Trophoblast cell (in vitro differentiated cells and primary cell): ENCODE measurements around the gene MAP1A. TPM values are rescaled to one million over a fixed set of nuclear protein-coding genes. Genes with fewer than 3 reads are reported as not detected.
A peak's percentile ranks its signal among the peaks of the same experiment; 100 is the strongest.

ENCODE experiments used
- DNase-seq, 2 donors: peaks; one replicate each; pipeline ENCODE4 v3.0.0-alpha.2; 2016
- H2AFZ ChIP-seq: 2 replicates; pipeline ENCODE4 v1.6.1; 2013; ENCODE audit warnings: low read length, moderate library complexity, mild to moderate bottlenecking; ENCODE audit not compliant: insufficient read depth, poor library complexity
- H2AK5ac ChIP-seq: 2 replicates; pipeline ENCODE4 v1.6.1; 2013; ENCODE audit warnings: mild to moderate bottlenecking, low read length
- H2BK120ac ChIP-seq: 2 replicates; pipeline ENCODE4 v1.6.1; 2013; ENCODE audit warnings: low read length, mild to moderate bottlenecking, moderate library complexity; ENCODE audit not compliant: insufficient read depth, poor library complexity
- H2BK12ac ChIP-seq: 2 replicates; pipeline ENCODE4 v1.6.1; 2013; ENCODE audit warnings: mild to moderate bottlenecking, low read length, moderate library complexity
- H2BK5ac ChIP-seq: 2 replicates; pipeline ENCODE4 v1.6.1; 2013; ENCODE audit warnings: low read length, low read depth, moderate library complexity, mild to moderate bottlenecking; ENCODE audit not compliant: poor library complexity
- H3K14ac ChIP-seq: 2 replicates; pipeline ENCODE4 v1.6.1; 2013; ENCODE audit warnings: mild to moderate bottlenecking, low read length
- H3K18ac ChIP-seq: 2 replicates; pipeline ENCODE4 v1.6.1; 2013; ENCODE audit warnings: mild to moderate bottlenecking, low read length
- H3K23ac ChIP-seq: 2 replicates; pipeline ENCODE4 v1.6.1; 2013; ENCODE audit warnings: low read length
- H3K27ac ChIP-seq: 2 replicates; pipeline ENCODE4 v1.5.1; 2013; ENCODE audit warnings: low read depth, mild to moderate bottlenecking, inconsistent platforms, low read length, moderate library complexity
- H3K27me3 ChIP-seq: 2 replicates; pipeline ENCODE4 v1.6.1; 2013; ENCODE audit warnings: inconsistent platforms, mild to moderate bottlenecking, low read length, moderate library complexity; ENCODE audit not compliant: insufficient read depth
- H3K36me3 ChIP-seq, 2 experiments: 1 replicate in 1 of 2; 2 replicates in 1 of 2; pipeline ENCODE4 v1.6.1; 2013; ENCODE audit warnings: low read length in 2 of 2, mild to moderate bottlenecking in 2 of 2, moderate library complexity in 1 of 2; ENCODE audit not compliant: insufficient read depth in 2 of 2, control insufficient read depth in 1 of 2
- H3K4ac ChIP-seq: 2 replicates; pipeline ENCODE4 v1.6.1; 2013; ENCODE audit warnings: low read depth, mild to moderate bottlenecking, low read length, moderate library complexity
- H3K4me1 ChIP-seq, 2 experiments: 1 replicate in 1 of 2; 2 replicates in 1 of 2; pipeline ENCODE4 v1.6.1; 2013; ENCODE audit warnings: low read length in 2 of 2, mild to moderate bottlenecking in 2 of 2, moderate library complexity in 1 of 2; ENCODE audit not compliant: insufficient read depth in 2 of 2, control insufficient read depth in 1 of 2
- H3K4me2 ChIP-seq: 2 replicates; pipeline ENCODE4 v1.6.1; 2013; ENCODE audit warnings: inconsistent platforms, mild to moderate bottlenecking, low read length, moderate library complexity
- H3K4me3 ChIP-seq: 2 replicates; pipeline ENCODE4 v1.5.1; 2013; ENCODE audit warnings: mild to moderate bottlenecking, low read depth, low read length, inconsistent platforms
- H3K79me1 ChIP-seq: one replicate; pipeline ENCODE4 v1.6.1; 2013; ENCODE audit warnings: low read length
- H3K79me2 ChIP-seq: 2 replicates; pipeline ENCODE4 v1.6.1; 2013; ENCODE audit warnings: low read length, mild to moderate bottlenecking; ENCODE audit not compliant: control insufficient read depth, insufficient read depth, poor library complexity
- H3K9ac ChIP-seq: 2 replicates; pipeline ENCODE4 v1.6.1; 2013; ENCODE audit warnings: mild to moderate bottlenecking, low read length
- H3K9me3 ChIP-seq: 2 replicates; pipeline ENCODE4 v1.6.1; 2013; ENCODE audit warnings: low read depth, mild to moderate bottlenecking, control low read depth, inconsistent platforms, low read length; ENCODE audit not compliant: insufficient read depth
- H4K12ac ChIP-seq: 2 replicates; pipeline ENCODE4 v1.6.1; 2013; ENCODE audit warnings: low read depth, mild to moderate bottlenecking, low read length, moderate library complexity
- H4K8ac ChIP-seq: 2 replicates; pipeline ENCODE4 v1.6.1; 2013; ENCODE audit warnings: low read depth, mild to moderate bottlenecking, low read length, moderate library complexity
- H4K91ac ChIP-seq: one replicate; pipeline ENCODE4 v1.6.1; 2013; ENCODE audit warnings: low read depth, mild to moderate bottlenecking, low read length, moderate library complexity
- WGBS: extraction: QIAGEN DNeasy Blood & Tissue Kit; methylation state at CpG from one replicate; pipeline ENCODE4 v1.1.7; 2013; ENCODE audit warnings: missing lambda C conversion rate; ENCODE audit not compliant: insufficient read length, insufficient coverage; ENCODE audit errors: extremely low coverage; 5-methylcytosine and 5-hydroxymethylcytosine counted together
- polyA plus RNA-seq: library from polyadenylated mRNA; stranded (reverse); fragments of 200-250 nt; gene quantifications from 2 replicates; pipeline ENCODE4 v1.2.3, GENCODE V29; 2013

The MAP1A gene
- polyA plus RNA-seq, result 4.6 and 5.0 TPM in 2 replicates

DNA sequence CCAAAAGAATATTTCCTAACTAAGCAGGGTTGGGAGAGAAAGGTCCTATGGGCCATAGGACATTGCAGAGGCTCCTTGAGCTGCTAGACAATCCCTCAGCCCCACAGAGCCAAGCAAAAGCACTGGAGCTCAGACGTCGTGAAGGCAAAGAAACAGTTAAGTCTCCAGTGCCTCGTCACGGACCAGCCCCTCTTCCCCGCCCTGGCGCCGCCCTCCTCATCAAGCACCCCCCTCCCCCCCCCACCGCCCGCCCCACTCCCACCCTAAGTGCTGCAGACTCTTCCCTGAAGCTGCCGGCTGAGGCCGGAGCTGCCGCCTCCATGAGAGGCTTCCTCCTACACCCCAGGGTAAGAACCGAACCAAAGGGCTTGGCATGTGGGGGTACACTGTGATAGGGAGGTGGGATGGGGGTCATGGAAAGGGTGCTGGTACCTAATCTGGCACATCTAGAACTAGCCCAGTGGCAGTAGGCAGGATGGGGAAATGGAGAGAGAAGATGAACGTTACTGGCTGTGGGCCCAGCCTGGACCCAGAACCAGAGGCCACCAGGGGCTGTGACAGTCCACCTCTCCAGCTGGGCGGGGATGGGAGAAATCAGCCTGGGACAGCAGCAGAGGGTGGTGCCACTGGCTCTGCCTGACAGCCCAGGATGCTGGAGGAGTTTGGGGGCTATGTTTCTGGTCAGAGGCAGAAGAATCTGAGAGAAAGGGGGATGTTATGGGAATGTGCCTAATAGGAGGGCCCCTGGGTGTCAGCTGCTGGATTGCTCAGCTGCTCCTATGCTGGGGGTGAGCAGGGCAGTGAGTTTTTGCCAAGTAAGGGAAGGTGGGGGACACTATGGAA lies at the start of gene MAP1A:
Gene MAP1A, plus strand, starts transcription at position 255 of the 843 bp plus-strand sequence. CDS start 3,866 bp downstream, outside the sequence.
- Histone ChIP-seq H4K8ac (peak within 1 kb of the TSS; percentile 23), H2AFZ (peak within 1 kb of the TSS; percentile 48), H2BK5ac (no peak within 1 kb of the TSS), H3K27me3 (no peaks in the 10 kb centered on the region), H2BK120ac (peak within 1 kb of the TSS; percentile 55), H3K4me3 (peak within 1 kb of the TSS; percentile 56), H4K12ac (no peak within 1 kb of the TSS), H3K36me3 (peaks cover 8 to 9% of the 10 kb centered on the region in 2 experiments), H3K4me1 (peaks cover 9 to 21% of the 10 kb centered on the region in 2 experiments), H2AK5ac (no peak within 1 kb of the TSS), H3K14ac (peak within 1 kb of the TSS; percentile 18), H3K4ac (no peak within 1 kb of the TSS), H3K79me2 (no peaks in the 10 kb centered on the region), H3K18ac (peak within 1 kb of the TSS; percentile 48), H3K4me2 (peak within 1 kb of the TSS; percentile 85), H3K27ac (no peak within 1 kb of the TSS), H2BK12ac (peak within 1 kb of the TSS; percentile 39), H4K91ac (peak within 1 kb of the TSS; percentile 64), H3K79me1 (peaks cover 6% of the 10 kb centered on the region), H3K9ac (peak within 1 kb of the TSS; percentile 13), H3K9me3 (no peaks in the 10 kb centered on the region), H3K23ac (no peak within 1 kb of the TSS)
- no CpG with 5 or more reads among the region's 15 CpGs for WGBS
- no peak for DNase-seq

DNA sequence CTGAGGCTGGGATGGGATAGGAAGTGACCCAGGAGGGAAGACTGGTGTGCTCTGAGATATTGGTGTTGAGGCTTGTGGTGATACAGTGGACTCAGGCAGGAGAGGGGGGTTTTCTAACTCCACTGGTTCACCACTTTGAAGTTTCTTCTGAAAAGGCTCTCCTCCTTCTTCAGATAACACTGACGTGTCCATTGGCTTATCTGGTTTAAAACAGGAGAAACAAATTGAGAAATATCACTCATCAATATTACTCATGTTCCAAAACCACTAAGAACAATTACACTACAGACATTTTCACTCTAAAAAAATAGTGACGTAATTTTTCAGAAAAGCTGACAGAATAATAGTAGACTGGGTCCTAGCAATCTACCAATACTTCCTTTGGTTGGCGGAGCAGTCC lies 47.5 kb upstream of the MAP1A start:
- no peak overlapping the region for H2AFZ ChIP-seq
- H4K91ac ChIP-seq, result no peak overlapping the region
- H3K4me1 ChIP-seq, result no peaks in the 10 kb centered on the region
- H3K27ac ChIP-seq, result no peak overlapping the region
- no peak overlapping the region for H3K4ac ChIP-seq
- no peak overlapping the region for H2BK120ac ChIP-seq
- H2AK5ac ChIP-seq, result no peak overlapping the region
- no peaks in the 10 kb centered on the region for H3K79me1 ChIP-seq
- no peak overlapping the region for H3K4me3 ChIP-seq
- no peak overlapping the region for H2BK5ac ChIP-seq
- H3K14ac ChIP-seq, result no peak overlapping the region
- H3K4me2 ChIP-seq, result no peak overlapping the region
- H4K12ac ChIP-seq, result no peak overlapping the region
- no peak overlapping the region for H3K9ac ChIP-seq
- peaks cover 22 to 32% of the 10 kb centered on the region in 2 experiments for H3K36me3 ChIP-seq
- no peak overlapping the region for H3K23ac ChIP-seq
- H2BK12ac ChIP-seq, result no peak overlapping the region
- H4K8ac ChIP-seq, result no peak overlapping the region
- no peaks in the 10 kb centered on the region for H3K79me2 ChIP-seq
- no peaks in the 10 kb centered on the region for H3K27me3 ChIP-seq
- DNase-seq, result no peak
- no peak overlapping the region for H3K18ac ChIP-seq
- H3K9me3 ChIP-seq, result no peaks in the 10 kb centered on the region
- no CpG with 5 or more reads among the region's 3 CpGs for WGBS

DNA sequence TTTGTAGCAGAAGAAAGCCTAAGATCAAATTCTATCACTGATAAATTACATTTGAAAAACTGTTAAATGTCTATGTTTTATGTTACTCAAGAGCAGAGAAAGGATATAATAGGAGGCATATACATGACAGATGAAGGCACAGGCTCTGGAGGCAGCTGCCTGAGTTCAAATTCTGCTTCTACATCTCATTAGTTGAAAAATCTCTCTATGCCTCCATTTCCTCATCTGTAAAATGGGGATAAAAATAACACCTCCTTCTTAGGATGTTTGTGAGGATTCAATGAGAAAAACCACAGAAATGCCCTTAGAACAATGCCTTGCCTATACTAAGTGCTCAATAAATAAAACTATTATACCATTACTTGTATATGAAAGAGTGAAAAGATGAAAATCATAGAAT lies 45.4 kb upstream of the MAP1A start:
- no peak overlapping the region for H2BK120ac ChIP-seq

GRCh38 chr15:43473885-43474284 lies 43.5 kb upstream of the MAP1A start:
- Histone ChIP-seq H2BK5ac (no peak overlapping the region), H3K4ac (no peak overlapping the region), H4K8ac (no peak overlapping the region), H3K9ac (no peak overlapping the region), H3K4me2 (no peak overlapping the region), H2BK12ac (no peak overlapping the region), H3K14ac (no peak overlapping the region), H3K36me3 (peaks cover 19 to 32% of the 10 kb centered on the region in 2 experiments), H3K4me1 (no peaks in the 10 kb centered on the region), H3K79me1 (no peaks in the 10 kb centered on the region), H4K12ac (no peak overlapping the region), H3K18ac (no peak overlapping the region), H3K27ac (no peak overlapping the region), H3K23ac (no peak overlapping the region), H3K4me3 (no peak overlapping the region), H2BK120ac (no peak overlapping the region), H3K27me3 (no peaks in the 10 kb centered on the region), H3K79me2 (no peaks in the 10 kb centered on the region), H2AFZ (no peak overlapping the region), H2AK5ac (no peak overlapping the region), H4K91ac (no peak overlapping the region), H3K9me3 (no peaks in the 10 kb centered on the region)
- no peak for DNase-seq
- no CpG with 5 or more reads among the region's 25 CpGs for WGBS

More for the DNA sequence above, 45.4 kb upstream of the MAP1A start:
- Histone ChIP-seq H3K18ac (no peak overlapping the region), H3K14ac (no peak overlapping the region), H2BK12ac (no peak overlapping the region), H3K9ac (no peak overlapping the region), H3K4me3 (no peak overlapping the region), H3K4ac (no peak overlapping the region), H3K27ac (no peak overlapping the region), H3K36me3 (peaks cover 23 to 33% of the 10 kb centered on the region in 2 experiments), H3K23ac (no peak overlapping the region), H3K4me1 (no peaks in the 10 kb centered on the region), H3K9me3 (no peaks in the 10 kb centered on the region), H4K12ac (no peak overlapping the region), H2AFZ (no peak overlapping the region), H3K27me3 (no peaks in the 10 kb centered on the region), H3K4me2 (no peak overlapping the region), H2AK5ac (no peak overlapping the region), H4K91ac (no peak overlapping the region), H3K79me1 (no peaks in the 10 kb centered on the region), H2BK5ac (no peak overlapping the region), H4K8ac (no peak overlapping the region), H3K79me2 (no peaks in the 10 kb centered on the region)
- DNase-seq, result no peak
